HG02840 (cell line): ENCODE results near the gene LEMD3.

Experiments used
- ATAC-seq: cut with Tn5 transposase; IDR thresholded peaks from one replicate; pipeline ENCODE4 v1.9.1; 2021; ENCODE audit warnings: mild to moderate bottlenecking, moderate library complexity, moderate number of reproducible peaks; ENCODE audit not compliant: unreplicated experiment, low FRiP score

The LEMD3 gene

DNA sequence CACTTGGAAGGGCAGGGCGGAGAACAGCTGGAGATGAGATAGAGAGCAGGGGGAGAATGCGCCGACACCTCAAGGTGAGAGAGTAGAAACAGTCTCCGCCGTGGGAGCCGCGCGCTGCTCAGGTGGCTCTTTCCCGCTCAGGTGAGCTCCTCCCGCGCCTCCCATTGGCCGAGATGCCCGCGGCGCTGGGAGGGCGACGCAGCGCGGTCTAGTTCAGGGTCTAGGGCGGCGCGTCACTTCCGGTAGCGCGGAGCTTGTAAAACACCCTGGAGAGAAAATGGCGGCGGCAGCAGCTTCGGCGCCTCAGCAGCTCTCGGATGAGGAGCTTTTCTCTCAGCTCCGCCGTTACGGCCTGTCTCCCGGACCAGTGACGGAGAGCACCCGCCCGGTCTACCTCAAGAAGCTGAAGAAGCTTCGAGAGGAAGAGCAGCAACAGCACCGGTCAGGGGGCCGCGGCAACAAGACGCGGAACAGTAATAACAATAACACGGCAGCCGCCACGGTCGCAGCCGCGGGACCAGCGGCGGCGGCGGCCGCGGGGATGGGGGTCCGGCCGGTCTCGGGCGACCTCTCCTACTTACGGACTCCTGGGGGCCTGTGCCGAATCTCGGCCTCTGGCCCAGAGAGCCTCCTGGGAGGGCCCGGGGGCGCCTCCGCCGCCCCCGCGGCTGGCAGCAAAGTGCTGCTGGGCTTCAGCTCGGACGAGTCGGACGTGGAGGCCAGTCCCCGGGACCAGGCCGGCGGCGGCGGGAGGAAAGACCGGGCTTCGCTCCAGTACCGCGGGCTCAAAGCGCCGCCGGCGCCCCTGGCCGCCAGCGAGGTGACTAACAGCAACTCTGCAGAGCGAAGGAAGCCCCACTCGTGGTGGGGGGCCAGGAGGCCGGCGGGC, at the start of gene LEMD3:
LEMD3 (plus strand) TSS at position 264 of the 889 bp plus-strand sequence; CDS start at position 278, 14 bp downstream.
- ATAC-seq, result peak; percentile 93

DNA sequence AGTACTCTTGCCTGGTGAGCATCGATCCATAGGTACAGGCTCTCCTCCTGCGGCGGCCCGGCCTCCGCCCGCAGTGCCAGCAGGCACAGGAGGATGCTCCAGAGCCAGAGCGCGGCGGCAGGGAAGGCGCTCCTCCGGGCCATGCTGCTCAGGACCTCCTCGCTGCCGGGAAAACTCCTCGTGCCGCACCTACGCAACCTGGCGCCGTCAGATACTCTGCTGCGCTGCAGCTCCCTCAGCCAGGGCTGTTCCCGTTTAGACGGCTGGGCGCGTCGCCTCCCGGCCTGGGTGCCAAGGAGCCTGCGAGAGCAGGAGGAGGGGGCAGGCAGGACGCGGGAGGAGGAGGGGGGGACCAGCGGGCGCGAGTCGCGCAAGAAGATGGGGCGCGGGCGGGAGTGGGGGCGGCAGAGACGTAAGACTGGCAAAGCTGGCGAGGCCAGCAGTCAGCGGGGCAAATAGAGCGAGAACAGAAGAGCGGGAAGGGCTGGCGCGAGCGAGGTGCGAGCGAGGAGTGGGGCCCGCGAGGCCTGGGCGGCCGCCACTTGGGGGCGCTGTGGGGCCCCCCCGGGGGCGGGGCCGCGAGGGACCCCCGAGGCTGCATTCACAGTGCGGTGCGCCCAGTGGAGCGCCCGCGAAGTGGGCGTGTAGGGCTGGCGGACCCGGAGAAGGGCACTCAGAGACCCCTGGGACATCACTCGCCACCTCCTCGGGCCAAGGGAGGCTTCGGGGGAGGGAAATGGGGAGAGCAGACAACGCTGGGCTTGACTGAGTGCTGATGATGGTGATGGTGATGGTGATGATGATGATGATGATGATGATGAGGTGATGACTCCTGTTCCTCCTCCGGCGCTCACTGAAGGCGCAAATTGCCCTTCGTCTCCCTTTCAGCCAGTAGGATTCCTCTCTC, 48.1 kb upstream of the LEMD3 start, which contains the start of gene WIF1:
WIF1 (minus strand) TSS at position 257 of the 907 bp plus-strand sequence; CDS start at position 143, 114 bp downstream.
- no peak for ATAC-seq

DNA sequence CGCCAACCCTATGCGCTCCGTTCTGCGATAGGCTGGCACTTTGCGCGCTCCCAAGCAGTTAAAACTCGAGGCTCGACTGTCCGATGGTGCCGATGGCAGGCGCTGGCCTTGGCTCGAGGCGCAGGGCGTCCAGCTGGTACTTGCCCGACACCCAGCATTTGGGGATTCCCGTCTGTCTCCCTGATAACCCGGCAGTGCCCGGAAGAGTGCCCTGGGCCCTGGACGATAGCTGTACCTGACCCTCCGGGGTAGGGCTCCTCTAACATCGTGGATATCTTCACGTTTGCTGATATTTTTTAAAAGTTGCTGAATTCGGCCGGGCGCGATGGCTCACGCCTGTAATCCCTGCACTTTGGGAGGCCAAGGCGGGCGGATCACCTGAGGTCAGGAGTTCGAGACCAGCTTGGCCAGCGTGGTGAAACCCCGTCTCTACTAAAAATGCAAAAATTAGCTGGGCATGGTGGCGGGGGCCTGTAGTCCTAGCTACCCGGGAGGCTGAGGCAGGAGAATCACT, 47.4 kb upstream of the LEMD3 start:
- no peak for ATAC-seq

DNA sequence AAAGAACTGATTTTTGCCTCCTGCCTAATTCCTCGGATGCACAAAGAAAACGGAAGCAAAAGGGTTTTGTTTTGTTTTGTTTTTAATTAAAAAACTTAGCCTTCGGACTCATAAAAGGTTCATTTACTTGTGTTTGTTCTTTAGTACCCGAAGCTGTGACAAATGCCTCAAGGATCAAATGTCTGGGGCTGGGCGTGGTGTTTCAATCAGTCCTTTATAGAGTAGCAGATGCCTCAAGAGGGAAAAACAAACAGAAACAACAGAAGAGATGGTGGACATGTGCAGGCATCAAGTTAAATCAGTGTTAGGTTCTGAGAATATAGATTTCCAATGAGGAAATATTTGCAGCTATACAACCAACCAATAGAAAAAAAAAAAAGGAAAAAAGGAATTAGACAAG, 46.7 kb upstream of the LEMD3 start:
- ATAC-seq, result no peak

DNA sequence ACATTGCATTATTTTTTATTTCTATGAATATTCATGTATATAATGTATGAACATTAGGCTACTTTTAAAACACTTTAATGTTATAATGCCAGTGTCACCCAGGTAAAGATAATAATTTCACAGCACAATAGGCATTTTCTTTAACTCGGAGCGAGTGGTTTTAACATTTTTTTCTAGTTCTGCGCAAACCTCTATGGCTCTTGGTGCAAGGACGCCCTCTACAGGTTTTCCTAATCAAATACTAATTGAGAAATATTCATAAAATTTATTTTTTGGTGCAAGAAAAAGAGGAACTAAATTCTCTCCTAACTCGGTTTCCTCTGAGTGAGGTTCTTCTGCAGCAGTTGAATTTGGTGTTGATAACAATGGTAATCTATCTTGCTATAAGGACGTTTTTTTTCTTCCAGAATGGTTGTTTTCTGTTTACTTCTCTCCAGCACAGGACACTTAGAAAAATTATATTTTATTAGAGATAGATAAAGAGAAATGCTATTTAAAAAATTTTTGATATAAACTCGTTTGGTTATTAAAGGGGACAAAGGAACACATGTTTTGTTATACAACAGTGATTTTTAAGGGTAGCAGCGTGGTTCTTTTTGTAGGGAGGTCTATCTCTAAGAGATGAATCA, 45.8 kb upstream of the LEMD3 start:
- no peak for ATAC-seq

DNA sequence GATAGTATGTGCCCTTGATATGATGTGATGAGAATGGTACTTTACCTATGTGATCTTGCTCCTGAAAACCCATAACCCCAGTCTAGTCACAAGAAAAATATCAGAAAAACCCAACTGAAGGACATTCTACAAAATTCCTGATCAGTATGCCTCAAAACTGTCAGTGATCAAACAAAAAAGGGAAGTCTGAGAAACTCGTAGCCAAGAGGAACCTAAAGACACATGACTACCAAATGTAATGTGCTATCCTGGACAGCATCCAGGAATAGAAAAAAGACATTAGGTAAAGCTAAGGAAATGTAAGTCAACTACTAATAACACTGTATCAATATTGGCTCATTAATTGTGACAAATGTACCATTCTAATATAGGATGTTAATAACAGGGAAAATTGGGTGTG, 44.1 kb upstream of the LEMD3 start:
- ATAC-seq, result no peak

DNA sequence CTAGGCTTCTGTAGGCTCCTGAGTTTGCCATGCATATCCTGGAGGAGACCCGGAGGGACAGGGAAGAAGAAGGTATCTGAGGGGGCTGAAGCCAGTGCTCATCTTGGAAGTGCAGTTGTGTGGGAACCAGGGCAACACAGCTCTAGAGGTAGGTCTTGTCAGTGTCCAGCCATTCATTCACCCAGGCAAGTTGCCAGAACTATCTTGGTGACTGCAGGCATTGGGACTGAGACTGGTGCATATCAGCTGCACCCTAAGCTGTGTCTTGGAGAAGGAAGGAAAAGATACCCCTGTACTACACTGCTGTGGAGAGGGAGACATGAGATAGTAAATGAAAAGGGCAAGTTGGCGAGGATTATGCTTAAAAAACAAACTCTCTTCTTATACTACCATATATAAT, 43.4 kb upstream of the LEMD3 start:
- ATAC-seq, result no peak

DNA sequence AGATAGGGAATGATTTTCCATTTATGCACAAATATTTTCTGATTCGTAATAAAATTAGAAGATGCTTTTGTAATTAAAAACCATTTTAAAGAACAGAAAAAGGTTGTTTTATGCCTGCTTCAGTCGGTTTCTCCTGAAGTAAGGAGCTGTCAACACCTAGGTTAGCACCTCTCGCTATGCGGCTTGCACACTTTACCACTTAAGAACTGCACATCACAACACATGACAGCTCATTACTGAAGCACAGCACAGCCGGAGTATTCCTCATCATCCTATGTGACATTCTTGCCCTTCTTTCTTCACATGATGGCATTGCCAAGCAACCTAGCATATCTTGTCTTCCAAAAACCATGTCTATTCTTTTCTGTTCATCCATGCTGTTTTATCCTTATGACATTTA, 42.9 kb upstream of the LEMD3 start:
- ATAC-seq, result no peak

DNA sequence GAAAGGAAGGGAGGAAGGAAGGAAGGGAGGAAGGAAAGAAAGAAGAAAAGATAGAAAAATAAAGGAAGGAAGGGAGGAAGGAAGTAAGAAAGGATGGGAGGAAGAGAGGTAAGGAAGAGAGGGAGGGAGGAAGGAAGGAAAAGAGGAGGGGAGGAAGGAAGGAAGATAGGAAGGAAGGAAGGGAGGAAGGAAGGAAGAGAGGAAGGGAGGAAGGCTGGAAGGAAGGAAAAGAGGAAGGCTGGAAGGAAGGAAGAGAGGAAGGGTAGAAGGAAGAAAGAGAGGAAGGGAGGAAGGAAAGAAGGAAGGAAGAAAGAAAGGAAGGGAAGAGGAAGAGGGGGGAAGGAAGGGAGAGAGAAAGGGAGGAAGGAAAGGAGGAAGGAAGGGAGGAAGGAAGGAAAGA, 35.5 kb upstream of the LEMD3 start:
- no peak for ATAC-seq

DNA sequence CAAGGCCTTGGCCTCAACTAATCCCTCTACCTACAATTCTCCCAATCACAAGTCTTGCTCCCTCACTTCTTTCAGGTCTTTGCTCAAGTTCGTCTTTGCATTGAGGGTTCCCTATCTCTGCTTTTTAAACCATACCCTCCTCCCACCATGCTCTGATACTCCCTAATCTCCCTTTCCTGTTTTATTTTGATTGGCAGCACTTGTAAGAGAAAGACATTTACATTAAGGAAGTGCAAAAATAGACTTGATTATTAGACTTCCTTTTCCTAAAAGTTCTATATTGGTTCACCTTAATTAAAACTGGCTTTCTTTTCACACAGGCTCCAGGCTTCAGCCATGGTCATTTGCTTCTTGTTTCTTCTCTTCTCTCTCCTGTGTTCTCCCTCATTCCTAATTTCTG, 30.0 kb upstream of the LEMD3 start:
- no peak for ATAC-seq

DNA sequence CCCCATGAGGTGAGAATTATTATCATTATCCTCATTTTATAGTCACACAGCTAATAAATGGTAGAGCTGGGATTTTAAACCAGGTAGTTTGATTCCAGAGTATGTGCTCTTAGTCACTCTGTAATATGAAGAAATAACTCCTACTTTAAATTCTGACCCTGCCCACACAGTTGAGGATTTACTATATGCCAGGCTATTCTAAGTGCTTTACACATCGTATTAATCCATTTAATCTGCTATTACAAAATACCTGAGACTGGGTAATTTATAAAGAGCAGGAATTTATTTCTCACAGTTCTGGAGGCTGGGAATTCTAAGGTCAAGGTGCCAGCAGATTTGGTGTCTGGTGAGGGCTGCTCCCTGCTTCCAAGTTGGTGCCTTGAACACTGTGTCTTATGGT, 28.6 kb upstream of the LEMD3 start:
- no peak for ATAC-seq

DNA sequence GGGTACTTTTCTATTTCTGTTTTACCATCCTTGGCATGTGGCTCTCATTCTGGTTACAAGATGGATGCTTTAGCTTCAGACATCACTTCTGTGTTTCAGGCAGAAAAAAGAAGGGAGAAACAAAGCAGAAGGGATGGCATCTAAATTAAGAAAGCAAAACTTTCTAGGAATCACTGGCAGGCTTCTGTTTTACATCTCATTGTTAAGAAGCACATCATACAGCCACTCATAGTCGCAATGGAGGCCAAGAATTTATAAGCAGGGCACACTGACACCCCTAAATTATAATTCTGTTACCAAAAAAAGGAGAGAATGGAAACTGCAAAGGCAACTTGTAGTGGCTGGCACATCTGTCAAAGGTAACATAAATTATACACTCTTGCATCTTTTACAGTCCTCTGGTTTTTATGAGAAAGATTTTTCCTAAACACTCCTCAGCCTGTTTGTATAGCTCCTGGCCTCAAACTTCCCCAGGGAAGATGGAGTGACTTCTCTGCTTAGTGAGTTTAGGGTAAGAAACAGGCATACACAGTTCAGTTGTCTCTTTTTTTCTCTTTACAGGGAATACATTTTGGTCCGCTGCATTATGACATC, 22.0 kb upstream of the LEMD3 start:
- ATAC-seq, result no peak

DNA sequence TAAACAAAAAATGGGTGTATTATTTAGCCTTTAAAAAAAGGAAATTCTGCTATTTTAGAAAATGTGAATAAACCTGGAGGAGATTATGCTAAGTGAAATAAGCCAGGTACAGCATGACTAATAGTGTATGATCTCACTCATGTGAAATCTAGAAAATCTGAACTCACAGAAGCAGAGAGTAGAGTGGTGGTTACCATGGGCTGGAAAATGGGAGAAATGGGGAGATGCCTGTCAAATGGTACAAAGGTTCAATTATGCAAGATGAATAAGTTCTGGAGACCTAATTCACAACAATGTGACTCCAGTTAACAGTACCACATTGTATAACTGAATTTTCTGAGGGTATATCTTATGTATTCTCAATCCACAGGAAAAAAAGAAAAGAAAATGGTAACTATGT, 17.4 kb upstream of the LEMD3 start:
- ATAC-seq, result no peak

DNA sequence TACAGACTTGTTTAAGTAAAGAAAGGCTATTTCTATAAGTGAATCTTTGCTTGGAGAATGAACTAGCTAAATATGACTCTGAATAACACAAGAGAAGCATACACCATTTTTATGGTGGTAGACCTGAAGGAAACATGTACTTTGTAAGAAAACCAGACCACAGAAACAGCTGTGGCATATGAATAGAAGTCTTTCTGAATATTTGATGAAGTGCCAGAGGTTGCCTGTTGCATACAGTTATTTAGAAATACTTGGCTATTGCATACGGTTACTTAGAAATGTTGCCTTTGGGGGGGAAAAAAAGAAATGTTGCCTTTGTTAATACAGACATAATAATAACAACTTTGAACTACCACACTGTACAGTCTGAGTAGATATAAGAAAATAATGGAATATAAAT, 16.8 kb upstream of the LEMD3 start:
- no peak for ATAC-seq

DNA sequence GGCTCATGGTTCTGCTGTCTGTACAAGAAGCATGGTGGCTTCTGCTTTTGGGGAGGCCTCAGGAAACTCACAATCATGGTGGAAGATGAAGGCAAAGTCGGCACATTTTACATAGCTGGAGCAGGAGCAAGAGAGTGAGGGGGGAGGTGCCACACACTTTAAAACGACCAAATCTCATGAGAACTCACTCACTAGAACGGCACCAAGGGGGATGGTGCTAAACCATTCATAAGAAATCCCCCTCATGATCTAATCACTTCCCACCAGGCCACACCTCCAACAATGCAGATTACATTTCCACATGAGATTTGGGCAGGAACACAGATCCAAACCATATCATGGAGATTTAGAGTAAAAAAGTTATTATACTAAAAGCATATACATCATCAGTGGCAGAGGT, 13.6 kb upstream of the LEMD3 start:
- ATAC-seq, result peak; percentile 11

DNA sequence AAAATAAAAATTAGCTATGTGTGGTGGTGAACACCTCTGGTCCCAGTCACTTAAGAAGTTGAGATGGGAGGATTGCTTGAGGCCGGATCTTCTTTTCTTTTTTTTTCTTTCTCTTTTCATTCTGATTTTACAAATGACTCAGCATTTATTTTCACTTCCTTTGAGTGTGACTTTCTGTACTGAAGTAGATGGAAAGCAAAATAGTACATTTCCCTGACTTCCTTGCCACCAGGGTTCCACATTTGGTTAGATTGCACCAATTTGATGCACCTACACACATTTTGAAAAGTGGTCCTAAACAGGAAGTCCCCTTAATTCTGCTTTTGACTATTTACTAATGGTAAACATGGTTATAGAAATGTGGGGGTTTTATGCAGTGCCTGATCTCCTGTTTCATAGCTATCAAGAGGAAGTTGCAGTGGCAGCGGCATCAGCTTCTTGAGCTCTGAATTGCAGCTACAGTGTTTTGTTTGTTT, 13.0 kb upstream of the LEMD3 start:
- ATAC-seq, result peak; percentile 93

DNA sequence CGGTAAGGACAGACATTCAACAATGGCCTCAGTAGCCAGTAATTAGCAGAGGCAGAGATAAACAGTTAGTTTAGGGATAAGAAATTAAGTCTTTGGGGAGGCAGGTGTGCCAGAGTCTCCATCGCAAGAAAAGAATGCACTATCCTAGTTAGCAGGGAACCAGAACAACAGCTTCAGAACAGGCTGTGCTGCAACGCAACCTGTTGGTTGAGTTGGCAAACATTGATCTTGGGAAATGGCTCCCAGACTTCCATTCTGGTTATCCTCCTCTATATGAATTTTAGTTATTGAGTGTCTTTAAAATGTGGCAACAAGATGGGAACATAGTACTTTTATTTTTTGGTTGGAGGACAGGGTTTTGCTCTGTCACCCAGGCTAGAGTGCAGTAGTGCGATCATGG, 12.3 kb upstream of the LEMD3 start:
- ATAC-seq, result no peak

DNA sequence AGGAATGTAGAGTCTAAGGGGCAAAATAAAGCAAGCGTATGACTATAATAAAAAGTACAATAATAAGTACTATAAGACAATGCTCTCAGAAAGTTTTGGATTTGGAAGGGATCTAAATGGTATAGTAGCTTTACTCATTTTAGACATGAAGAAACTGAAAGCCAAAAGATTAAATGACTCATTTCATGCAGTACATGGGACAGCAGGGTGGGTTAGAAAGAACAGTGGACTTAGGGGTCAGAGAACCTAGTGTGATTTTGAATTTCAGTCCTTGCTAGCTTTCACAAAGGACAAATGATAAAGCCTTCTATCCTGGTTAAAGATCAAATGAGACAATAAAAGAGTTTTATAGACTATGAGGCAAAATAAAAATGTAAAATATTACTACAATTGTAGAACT, 6.8 kb upstream of the LEMD3 start:
- ATAC-seq, result no peak

DNA sequence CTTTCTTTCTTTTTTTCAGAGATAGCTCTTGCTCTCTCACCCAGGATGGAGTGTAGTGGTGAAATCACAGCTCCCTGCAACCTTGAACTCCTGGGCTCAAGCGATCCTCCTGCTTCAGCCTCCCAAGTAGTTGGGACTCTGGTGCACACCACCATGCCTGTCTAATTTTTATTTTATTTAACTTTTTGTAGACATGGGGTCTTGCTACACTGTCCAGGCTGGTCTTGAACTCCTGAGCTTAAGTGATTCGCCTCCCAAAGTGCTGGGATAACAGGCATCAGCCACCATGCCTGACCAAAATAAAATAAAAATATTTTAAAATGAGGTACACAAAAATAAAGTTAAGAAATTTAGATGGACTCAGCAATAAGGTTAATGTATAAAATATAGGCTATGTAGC, 5.1 kb upstream of the LEMD3 start:
- no peak for ATAC-seq

DNA sequence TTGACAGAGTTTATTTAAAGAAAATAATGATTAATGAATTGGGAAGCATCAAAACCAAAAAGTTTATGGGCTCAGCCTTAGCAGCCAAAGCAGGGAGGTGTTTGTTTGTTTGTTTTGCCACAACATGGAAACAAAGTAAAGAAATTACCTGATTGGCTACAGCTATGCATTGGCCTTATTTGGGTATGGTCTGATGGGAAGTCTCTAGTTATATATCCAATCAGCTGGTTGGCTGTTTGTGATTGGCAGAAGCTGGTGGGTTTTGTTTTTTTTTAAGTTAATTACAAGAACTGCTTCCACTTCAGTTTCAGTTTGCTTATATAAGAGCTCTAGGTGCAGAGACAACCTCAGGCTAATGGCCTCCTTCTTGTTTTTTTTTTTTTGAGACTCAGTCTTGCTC, 4.6 kb upstream of the LEMD3 start:
- no peak for ATAC-seq
